ENCODE measurements around the gene B4GALNT4.
"Not testable (repeated sequence)": the region's sequence is repeated elsewhere in the genome, so short reads cannot be mapped to it uniquely, and the experiment has no call there.

B4GALNT4 gene

GRCh38 chr11:398826-399225 lies 29.5 kb downstream of the B4GALNT4 start:
- no peaks in the 10 kb centered on the region for H3K79me2 ChIP-seq (ENCODE audit: insufficient read depth, low read length)
- H3K27ac ChIP-seq (ENCODE audit: low read length): no peak overlapping the region
- H3K4me1 ChIP-seq (ENCODE audit: insufficient read depth, low read length): no peaks in the 10 kb centered on the region
- H3K4me2 ChIP-seq (ENCODE audit: insufficient read depth, low read length): no peak overlapping the region
- no peaks in the 10 kb centered on the region for H3K36me3 ChIP-seq (ENCODE audit: insufficient read depth, low read length)
- H3K9ac ChIP-seq (ENCODE audit: low read depth, low read length): no peak overlapping the region
- ATAC-seq (ENCODE audit: insufficient read depth, low read depth) (peak; percentile 30; the same call in 1 of the 3 replicates), DNase-seq (no peak)
- no peaks in the 10 kb centered on the region for H3K9me3 ChIP-seq (ENCODE audit: insufficient read depth, low read length, severe bottlenecking)
- H3K27me3 ChIP-seq (ENCODE audit: insufficient read depth, low read length, poor library complexity): peaks cover 19% of the 10 kb centered on the region
- H2AFZ ChIP-seq (ENCODE audit: low read depth, low read length): no peak overlapping the region
- TF ChIP-seq EZH2 (IDR thresholded peaks at IDR 0.05; ENCODE audit: borderline replicate concordance, low read depth, low read length, severe bottlenecking) (no peak), CTCF (IDR thresholded peaks at IDR 0.05; ENCODE audit: borderline replicate concordance, extremely low read depth, low read length, poor library complexity, severe bottlenecking) (no peak)
- peaks cover 25% of the 10 kb centered on the region for H4K20me1 ChIP-seq (ENCODE audit: insufficient read depth, low read length)
- no peak overlapping the region for H3K4me3 ChIP-seq (ENCODE audit: low read depth in 1 of 2, low read length in 2 of 2)

GRCh38 chr11:399731-400211 lies 30.5 kb downstream of the B4GALNT4 start:
- H3K4me1 ChIP-seq (ENCODE audit: insufficient read depth, low read length): no peaks in the 10 kb centered on the region
- H3K4me3 ChIP-seq (ENCODE audit: low read depth in 1 of 2, low read length in 2 of 2): no peak overlapping the region
- H3K4me2 ChIP-seq (ENCODE audit: insufficient read depth, low read length): no peak overlapping the region
- no peak overlapping the region for H2AFZ ChIP-seq (ENCODE audit: low read depth, low read length)
- no peak for TF ChIP-seq EZH2 (IDR thresholded peaks at IDR 0.05; ENCODE audit: borderline replicate concordance, low read depth, low read length, severe bottlenecking)
- TF ChIP-seq CTCF (IDR thresholded peaks at IDR 0.05; ENCODE audit: borderline replicate concordance, extremely low read depth, low read length, poor library complexity, severe bottlenecking): no peak
- peaks cover 19% of the 10 kb centered on the region for H3K27me3 ChIP-seq (ENCODE audit: insufficient read depth, low read length, poor library complexity)
- no peaks in the 10 kb centered on the region for H3K36me3 ChIP-seq (ENCODE audit: insufficient read depth, low read length)
- no peak overlapping the region for H3K9ac ChIP-seq (ENCODE audit: low read depth, low read length)
- H3K9me3 ChIP-seq (ENCODE audit: insufficient read depth, low read length, severe bottlenecking): no peaks in the 10 kb centered on the region
- H3K79me2 ChIP-seq (ENCODE audit: insufficient read depth, low read length): no peaks in the 10 kb centered on the region
- H4K20me1 ChIP-seq (ENCODE audit: insufficient read depth, low read length): peaks cover 23% of the 10 kb centered on the region
- DNase-seq: no peak
- ATAC-seq (ENCODE audit: insufficient read depth, low read depth): no peak
- H3K27ac ChIP-seq (ENCODE audit: low read length): no peak overlapping the region

GRCh38 chr11:400241-400689 lies 31.0 kb downstream of the B4GALNT4 start:
- H2AFZ ChIP-seq (ENCODE audit: low read depth, low read length): no peak overlapping the region
- no peaks in the 10 kb centered on the region for H3K79me2 ChIP-seq (ENCODE audit: insufficient read depth, low read length)
- no peak overlapping the region for H3K4me3 ChIP-seq (ENCODE audit: low read depth in 1 of 2, low read length in 2 of 2)
- no peak overlapping the region for H3K27ac ChIP-seq (ENCODE audit: low read length)
- H3K36me3 ChIP-seq (ENCODE audit: insufficient read depth, low read length): no peaks in the 10 kb centered on the region
- H3K4me2 ChIP-seq (ENCODE audit: insufficient read depth, low read length): no peak overlapping the region
- H3K4me1 ChIP-seq (ENCODE audit: insufficient read depth, low read length): no peaks in the 10 kb centered on the region
- DNase-seq (no peak), ATAC-seq (ENCODE audit: insufficient read depth, low read depth) (no peak)
- H4K20me1 ChIP-seq (ENCODE audit: insufficient read depth, low read length): peaks cover 18% of the 10 kb centered on the region
- TF ChIP-seq EZH2 (IDR thresholded peaks at IDR 0.05; ENCODE audit: borderline replicate concordance, low read depth, low read length, severe bottlenecking): no peak
- no peak for TF ChIP-seq CTCF (IDR thresholded peaks at IDR 0.05; ENCODE audit: borderline replicate concordance, extremely low read depth, low read length, poor library complexity, severe bottlenecking)
- H3K27me3 ChIP-seq (ENCODE audit: insufficient read depth, low read length, poor library complexity): peaks cover 19% of the 10 kb centered on the region
- H3K9me3 ChIP-seq (ENCODE audit: insufficient read depth, low read length, severe bottlenecking): no peaks in the 10 kb centered on the region
- H3K9ac ChIP-seq (ENCODE audit: low read depth, low read length): no peak overlapping the region

GRCh38 chr11:401196-401595 lies 31.9 kb downstream of the B4GALNT4 start:
- DNase-seq; H2AFZ ChIP-seq (ENCODE audit: low read depth, low read length); H3K4me3 ChIP-seq (ENCODE audit: low read depth in 1 of 2, low read length in 2 of 2); H3K4me1 ChIP-seq (ENCODE audit: insufficient read depth, low read length); H3K36me3 ChIP-seq (ENCODE audit: insufficient read depth, low read length); ATAC-seq (ENCODE audit: insufficient read depth, low read depth); H3K27ac ChIP-seq (ENCODE audit: low read length); H3K9ac ChIP-seq (ENCODE audit: low read depth, low read length); H3K9me3 ChIP-seq (ENCODE audit: insufficient read depth, low read length, severe bottlenecking); H3K79me2 ChIP-seq (ENCODE audit: insufficient read depth, low read length); H3K4me2 ChIP-seq (ENCODE audit: insufficient read depth, low read length): not testable (repeated sequence)
- H3K27me3 ChIP-seq (ENCODE audit: insufficient read depth, low read length, poor library complexity): peaks cover 15% of the 10 kb centered on the region
- peaks cover 15% of the 10 kb centered on the region; the same call in 1 of the 2 replicates for H4K20me1 ChIP-seq (ENCODE audit: insufficient read depth, low read length)

Data from DND-41 (cell line).